ENCODE measurements around the gene TPRX1. TPM values are rescaled to one million over a fixed set of nuclear protein-coding genes. Genes with fewer than 3 reads are reported as not detected.
"Not testable (repeated sequence)": the region's sequence is repeated elsewhere in the genome, so short reads cannot be mapped to it uniquely, and the experiment has no call there.

TPRX1 gene, protein sequence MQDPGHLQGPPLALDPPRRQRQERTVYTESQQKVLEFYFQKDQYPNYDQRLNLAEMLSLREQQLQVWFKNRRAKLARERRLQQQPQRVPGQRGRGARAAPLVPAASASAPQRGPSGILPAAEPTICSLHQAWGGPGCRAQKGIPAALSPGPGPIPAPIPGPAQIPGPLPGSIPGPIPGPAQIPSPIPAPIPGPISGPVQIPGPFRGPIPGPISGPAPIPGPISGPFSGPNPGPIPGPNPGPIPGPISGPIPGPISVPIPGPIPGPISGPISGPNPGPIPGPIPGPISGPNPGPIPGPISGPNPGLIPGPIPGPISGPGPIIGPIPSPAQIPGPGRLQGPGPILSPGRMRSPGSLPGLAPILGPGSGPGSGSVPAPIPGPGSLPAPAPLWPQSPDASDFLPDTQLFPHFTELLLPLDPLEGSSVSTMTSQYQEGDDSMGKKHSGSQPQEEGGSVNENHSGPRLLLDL
- not detected for total RNA-seq

DNA sequence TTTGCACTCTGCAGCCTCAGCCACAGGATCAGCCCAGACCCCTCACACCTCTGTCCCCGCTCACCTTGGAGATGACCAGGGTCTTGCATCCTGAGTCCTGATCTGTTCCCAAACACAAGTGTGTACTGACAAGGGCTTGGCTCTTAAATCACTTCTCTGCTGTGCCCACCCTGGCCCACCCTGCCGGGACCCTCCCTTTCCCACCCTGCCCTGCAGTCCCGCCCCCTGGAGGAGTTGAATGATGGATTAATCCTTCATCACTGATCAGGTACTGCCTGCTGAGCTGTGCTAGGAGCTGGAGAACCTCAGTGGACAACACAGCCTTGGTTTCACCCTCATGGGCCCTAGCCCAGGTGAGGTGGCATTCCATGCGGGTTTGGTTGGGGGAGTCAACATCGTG, at the start of gene TPRX1:
TPRX1 (minus strand) TSS at position 101 of the 400 bp plus-strand sequence; CDS start at position 89, 12 bp downstream.
- intact Hi-C loops (cut with DNase I); H3K4me1 ChIP-seq; H3K27me3 ChIP-seq; H3K4me3 ChIP-seq; DNase-seq (ENCODE audit: extremely low spot score in 2 of 2); H3K27ac ChIP-seq; H3K9me3 ChIP-seq; H3K36me3 ChIP-seq: not testable (repeated sequence)

DNA sequence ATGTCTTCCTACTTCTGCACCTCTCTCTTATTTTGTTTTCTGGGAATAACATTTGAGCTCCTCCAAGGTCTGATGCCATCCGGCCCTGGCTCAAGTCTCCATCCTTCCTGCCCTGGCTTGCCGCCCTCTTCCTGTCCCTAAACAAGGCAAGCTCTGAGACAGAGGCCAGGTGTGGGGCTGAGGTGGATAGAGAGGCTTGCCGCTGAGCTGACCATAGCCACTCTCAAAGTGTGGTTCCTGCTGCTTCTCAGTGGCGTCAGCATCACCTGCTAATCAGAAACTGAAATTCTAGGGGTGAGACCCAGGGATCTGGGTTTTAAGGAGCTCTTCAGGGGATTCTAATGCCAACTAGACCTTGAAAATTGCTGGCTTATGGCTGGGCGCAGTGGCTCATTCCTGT, 48.7 kb upstream of the TPRX1 start:
- no peak overlapping the region for H3K4me3 ChIP-seq

DNA sequence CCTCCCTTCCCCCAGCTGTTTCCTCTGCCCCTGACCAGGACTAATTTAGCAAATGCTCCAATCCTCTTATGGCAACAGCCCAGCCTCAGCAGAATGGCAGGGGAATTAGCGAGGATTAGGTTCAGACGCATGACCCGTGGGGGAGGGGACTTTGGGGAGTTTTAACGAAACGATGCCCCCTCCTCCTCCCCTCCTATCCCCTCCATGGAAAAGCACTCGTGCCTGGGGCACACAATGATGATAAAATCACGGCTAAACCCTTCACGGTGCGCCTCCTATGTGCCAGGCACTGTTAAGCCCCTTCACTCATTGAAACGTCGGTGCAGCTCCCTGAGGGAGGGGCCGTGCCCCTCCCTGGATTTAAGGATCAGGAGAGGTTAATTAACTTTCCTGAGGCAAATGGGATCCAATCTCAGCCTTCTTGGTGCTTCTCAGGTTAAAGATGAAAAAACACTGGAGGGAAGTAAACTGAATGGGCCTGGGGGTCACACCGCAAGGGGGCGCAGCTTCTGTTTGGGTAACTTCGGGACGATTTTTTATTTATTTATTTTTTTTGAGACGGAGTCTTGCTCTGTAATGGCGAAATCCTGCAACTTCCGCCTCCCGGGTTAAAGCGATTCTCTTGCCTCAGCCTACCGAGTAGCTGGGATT, 44.6 kb upstream of the TPRX1 start:
- no peak for DNase-seq (ENCODE audit: extremely low spot score in 2 of 2)
- Histone ChIP-seq H3K4me1 (no peaks in the 10 kb centered on the region), H3K36me3 (no peaks in the 10 kb centered on the region), H3K4me3 (no peak overlapping the region), H3K27me3 (no peaks in the 10 kb centered on the region), H3K27ac (no peak overlapping the region), H3K9me3 (no peaks in the 10 kb centered on the region)
- intact Hi-C loops (cut with DNase I), result no loop called here
- TF ChIP-seq POLR2A (IDR thresholded peaks at IDR 0.05) (no peak), POLR2AphosphoS5 (IDR thresholded peaks at IDR 0.05; ENCODE audit: insufficient read depth in 1 of 2, low read depth in 1 of 2) (no peak)
- TF ChIP-seq, protein P1, sequence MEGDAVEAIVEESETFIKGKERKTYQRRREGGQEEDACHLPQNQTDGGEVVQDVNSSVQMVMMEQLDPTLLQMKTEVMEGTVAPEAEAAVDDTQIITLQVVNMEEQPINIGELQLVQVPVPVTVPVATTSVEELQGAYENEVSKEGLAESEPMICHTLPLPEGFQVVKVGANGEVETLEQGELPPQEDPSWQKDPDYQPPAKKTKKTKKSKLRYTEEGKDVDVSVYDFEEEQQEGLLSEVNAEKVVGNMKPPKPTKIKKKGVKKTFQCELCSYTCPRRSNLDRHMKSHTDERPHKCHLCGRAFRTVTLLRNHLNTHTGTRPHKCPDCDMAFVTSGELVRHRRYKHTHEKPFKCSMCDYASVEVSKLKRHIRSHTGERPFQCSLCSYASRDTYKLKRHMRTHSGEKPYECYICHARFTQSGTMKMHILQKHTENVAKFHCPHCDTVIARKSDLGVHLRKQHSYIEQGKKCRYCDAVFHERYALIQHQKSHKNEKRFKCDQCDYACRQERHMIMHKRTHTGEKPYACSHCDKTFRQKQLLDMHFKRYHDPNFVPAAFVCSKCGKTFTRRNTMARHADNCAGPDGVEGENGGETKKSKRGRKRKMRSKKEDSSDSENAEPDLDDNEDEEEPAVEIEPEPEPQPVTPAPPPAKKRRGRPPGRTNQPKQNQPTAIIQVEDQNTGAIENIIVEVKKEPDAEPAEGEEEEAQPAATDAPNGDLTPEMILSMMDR (IDR thresholded peaks at IDR 0.05), result no peak

More for the DNA sequence above, 48.7 kb upstream of the TPRX1 start:
- no peak overlapping the region for H3K27ac ChIP-seq
- DNase-seq (ENCODE audit: extremely low spot score in 2 of 2), result no peak
- no peaks in the 10 kb centered on the region for H3K4me1 ChIP-seq
- H3K36me3 ChIP-seq, result no peaks in the 10 kb centered on the region
- no peaks in the 10 kb centered on the region for H3K9me3 ChIP-seq
- intact Hi-C loops (cut with DNase I), result no loop called here
- H3K27me3 ChIP-seq, result no peaks in the 10 kb centered on the region
- TF ChIP-seq, protein P1 (IDR thresholded peaks at IDR 0.05), result no peak
- TF ChIP-seq POLR2AphosphoS5 (IDR thresholded peaks at IDR 0.05; ENCODE audit: insufficient read depth in 1 of 2, low read depth in 1 of 2) (no peak), POLR2A (IDR thresholded peaks at IDR 0.05) (no peak)

GRCh38 chr19:47848425-47848822, 44.1 kb upstream of the TPRX1 start:
- Histone ChIP-seq H3K27ac (no peak overlapping the region), H3K27me3 (no peaks in the 10 kb centered on the region), H3K4me3 (no peak overlapping the region), H3K36me3 (no peaks in the 10 kb centered on the region), H3K4me1 (no peaks in the 10 kb centered on the region), H3K9me3 (no peaks in the 10 kb centered on the region)
- intact Hi-C loops (cut with DNase I), result no loop called here
- TF ChIP-seq POLR2AphosphoS5 (IDR thresholded peaks at IDR 0.05; ENCODE audit: insufficient read depth in 1 of 2, low read depth in 1 of 2) (no peak), POLR2A (IDR thresholded peaks at IDR 0.05) (no peak)
- TF ChIP-seq, protein P1 (IDR thresholded peaks at IDR 0.05), result no peak
- no peak for DNase-seq (ENCODE audit: extremely low spot score in 2 of 2)

- Histone ChIP-seq H3K4me1 (no peaks in the 10 kb centered on the region), H3K4me3 (no peak overlapping the region), H3K27me3 (no peaks in the 10 kb centered on the region), H3K27ac (no peak overlapping the region), H3K36me3 (no peaks in the 10 kb centered on the region), H3K9me3 (no peaks in the 10 kb centered on the region)
- intact Hi-C loops (cut with DNase I), result no loop called here
- no peak for DNase-seq (ENCODE audit: extremely low spot score in 2 of 2)
- TF ChIP-seq POLR2AphosphoS5 (IDR thresholded peaks at IDR 0.05; ENCODE audit: insufficient read depth in 1 of 2, low read depth in 1 of 2), result no peak
- TF ChIP-seq POLR2A (IDR thresholded peaks at IDR 0.05), result no peak
- TF ChIP-seq, protein P1 (IDR thresholded peaks at IDR 0.05), result no peak
These were observed 38.6 kb upstream of the TPRX1 start for GRCh38 chr19:47842941-47843340.

Measured in vagina (tissue), 2 donors.